Heart left ventricle (tissue), 16 donors: ENCODE measurements around the gene MGA. TPM values are rescaled to one million over a fixed set of nuclear protein-coding genes. Genes with fewer than 3 reads are reported as not detected.
A peak's percentile ranks its signal among the peaks of the same experiment; 100 is the strongest.

Experiments
- ATAC-seq, 4 donors: fragments of 200-7000 bp; cut with Tn5 transposase; one replicate each; pipeline ENCODE4 v1.9.1; 2020 to 2022; ENCODE audit warnings: moderate library complexity in 4 of 4, mild to moderate bottlenecking in 3 of 4, moderate number of reproducible peaks in 1 of 4
- DNase-seq, 5 donors: peaks; one replicate each; pipeline ENCODE4 v3.0.0-alpha.2; 2020
- H3K27ac ChIP-seq, 12 donors: fragments of 200-600 bp; sonication (generic) in 4 of 12; one replicate each; pipeline versions ENCODE4 v1.5.0 to v1.8.0; 2016 to 2022; ENCODE audit warnings: mild to moderate bottlenecking in 2 of 12
- H3K27me3 ChIP-seq, 9 donors: fragments of 200-600 bp; sonication (generic) in 2 of 9; one replicate each; pipeline versions ENCODE4 v1.5.1 to v1.8.0; 2016 to 2022; ENCODE audit warnings: mild to moderate bottlenecking in 3 of 9
- H3K36me3 ChIP-seq, 9 donors: fragments of 200-600 bp; sonication (generic) in 2 of 9; one replicate each; pipeline versions ENCODE4 v1.5.0 to v1.8.0; 2018 to 2022; ENCODE audit warnings: mild to moderate bottlenecking in 2 of 9
- H3K4me1 ChIP-seq, 12 donors: fragments of 200-600 bp; sonication (generic) in 4 of 12; one replicate each; pipeline versions ENCODE4 v1.5.0 to v1.8.0; 2016 to 2022; ENCODE audit warnings: mild to moderate bottlenecking in 3 of 12
- H3K4me3 ChIP-seq, 12 donors: fragments of 200-600 bp; sonication (generic) in 4 of 12; one replicate each; pipeline versions ENCODE4 v1.5.0 to v1.8.0; 2017 to 2022; ENCODE audit warnings: mild to moderate bottlenecking in 9 of 12, moderate library complexity in 4 of 12
- H3K9me3 ChIP-seq, 12 donors: fragments of 200-600 bp; sonication (generic) in 4 of 12; one replicate each; pipeline versions ENCODE4 v1.5.0 to v1.8.0; 2016 to 2022; ENCODE audit warnings: mild to moderate bottlenecking in 1 of 12
- POLR2A ChIP-seq, 2 donors: fragments of 450-650 bp; IDR thresholded peaks; one replicate each; pipeline ENCODE4 v1.6.1; 2017; ENCODE audit warnings: antibody characterized with exemption in 2 of 2, mild to moderate bottlenecking in 2 of 2, moderate library complexity in 2 of 2
- WGBS, 4 donors: extraction: QIAGEN DNeasy Blood & Tissue Kit in 2 of 4; methylation state at CpG; one replicate each; pipeline versions ENCODE4 v1.1.5 to v1.1.7; 2013 to 2018; 5-methylcytosine and 5-hydroxymethylcytosine counted together
- intact Hi-C, 10 donors: fragments of 100-400 bp; cut with DNase I; formaldehyde crosslinking; loops; one replicate each; pipeline versions ENCODE4 v1.11.1 to v1.14.2; 2022
- long read RNA-seq, 3 donors: library from polyadenylated mRNA; unstranded; transcript quantifications; one replicate each; pipeline ENCODE4 v2.0.0, GENCODE V29; 2020 to 2021
- polyA plus RNA-seq, 2 donors: library from polyadenylated mRNA; stranded (reverse); fragments of 200-250 nt; gene quantifications; one replicate each; pipeline ENCODE4 v1.2.3, GENCODE V29; 2013
- total RNA-seq, 9 donors: library from RNA; depleted of rRNA in 2 of 9; stranded (reverse); fragments of >200 nt in 2 of 9; fragmentation: NEBNext Ultra II Directional in 3 of 9; extraction: Animal tissue kit (Norgen Biotek cat#: 25700) in 3 of 9; gene quantifications; one replicate each; pipeline versions ENCODE4 v1.1.0 to v1.2.4, GENCODE V29; 2016 to 2023
- TF ChIP-seq, protein P1 (sequence below), 12 donors: fragments of 200-600 bp; sonication (generic) in 4 of 12; IDR thresholded peaks; one replicate each; pipeline versions ENCODE4 v1.5.0 to v1.8.0; 2018 to 2022; ENCODE audit warnings: antibody characterized with exemption in 12 of 12, mild to moderate bottlenecking in 5 of 12
- donor health status: ischemic (EF 13 %, LVEDD 7.1; RV severe dilation, severe dysfunction).
- donor health status: healthy with polysubstance abuse.
- donor health status: DM: no; HTN: yes; CAD: no.
- donor health status: DM: no; HTN: no; CAD: no.
- donor health status: ischemic (EF 25% LVEDD 6.9; RV normal size, moderate dysfunction).
- donor health status: ischemic (EF 25% LVEDD 5.7; RV mildly dilated, moderate dysfunction).
- donor health status: healthy.
- donor health status: DM: yes; HTN: yes; CAD: no.
- donor health status: ischemic (EF 35%, LVEDD 5.7; RV mildly dilated, moderate dysfunction).
- donor health status: nonischemic (EF 11% LVEDD 7.7; RV severe dilation, severe dysfunction).
- donor health status: DM: yes; HTN: yes; CAD: no.
- donor health status: PGD.
- donor health status: ischemic (EF 29% LVEDD 5.4; RV normal size, mild dysfunction).
- donor health status: nonischemic (EF 23%, LVEDD 6.1; RV moderate dilation, normal function).

Gene MGA
- 10 to 100 TPM; 23.1 to 58.7 (median 37.2) TPM for total RNA-seq
- 1 to 10 TPM; 5.3 to 5.5 TPM for polyA plus RNA-seq
- long read RNA-seq, donor 1, partial matches to known transcripts, result 3 of 9 reads
- long read RNA-seq, donor 1, other reads (novel, unspliced or antisense), result 4 of 9 reads
- long read RNA-seq, donor 2, transcript MGA-208 (9 exons, 3,439 nt), result major isoform, 10 of 47 reads
- long read RNA-seq, donor 2, partial matches to known transcripts, result 15 of 47 reads
- long read RNA-seq, donor 2, other reads (novel, unspliced or antisense), result 20 of 47 reads
- long read RNA-seq, donor 3, partial matches to known transcripts, result 6 of 14 reads
- long read RNA-seq, donor 3, other reads (novel, unspliced or antisense), result 4 of 14 reads

DNA sequence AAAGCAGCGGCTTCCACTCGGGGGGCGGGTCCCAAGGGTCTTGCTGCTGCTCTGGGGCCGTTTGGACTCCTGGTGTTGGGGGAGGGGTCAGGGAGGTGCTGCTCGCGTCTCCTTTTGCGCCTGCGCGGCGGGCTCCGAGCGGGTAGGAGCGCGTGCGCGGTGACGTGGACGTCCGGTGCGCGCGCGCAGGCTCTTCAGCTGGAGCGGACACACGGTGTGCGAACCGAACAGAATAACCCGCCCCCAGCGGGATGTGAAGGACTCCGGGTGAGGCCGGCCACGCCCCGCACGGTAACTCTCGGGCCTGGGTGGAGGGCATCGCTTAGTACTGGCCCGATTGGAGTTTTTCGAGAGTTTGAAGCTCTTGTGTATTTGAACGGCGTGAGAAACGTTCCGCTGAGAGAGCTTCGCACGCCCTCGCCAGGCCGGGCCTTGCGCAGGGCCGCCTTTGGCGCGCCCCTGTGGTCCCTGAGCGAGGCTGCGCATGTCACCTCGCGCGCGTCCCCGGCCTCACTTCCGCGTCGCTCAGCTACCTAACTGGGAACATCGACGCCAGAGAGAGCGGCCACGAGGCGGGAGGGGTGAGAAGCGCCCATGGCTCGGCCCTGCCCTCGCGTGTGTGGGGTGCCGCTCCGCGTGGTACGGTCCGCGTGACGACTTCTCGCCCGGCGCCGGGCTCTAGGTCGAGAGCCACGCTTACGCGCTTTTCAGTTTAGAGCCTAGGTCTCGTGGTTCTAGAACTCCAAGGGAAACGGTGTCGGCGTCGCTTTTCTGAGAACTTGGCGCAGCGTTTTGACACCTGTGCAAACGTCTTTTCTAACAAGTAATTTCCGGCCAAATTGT, at the start of gene MGA:
MGA (plus strand) TSS at position 171 of the 843 bp plus-strand sequence.
- Histone ChIP-seq H3K4me1 (peaks cover 0 to 58% (median 24%) of the 10 kb centered on the region in 12 donors), H3K27ac (peak within 1 kb of the TSS; percentile 45 to 92 (median 78)), H3K9me3 (no peaks in the 10 kb centered on the region), H3K27me3 (no peaks in the 10 kb centered on the region), H3K4me3 (peak within 1 kb of the TSS; percentile 34 to 77 (median 64)), H3K36me3 (no peaks in the 10 kb centered on the region)
- intact Hi-C loops, result loop anchor here in 3 of 10 donors (5.0 to 10.0 kb wide), 3 partner anchors 38 to 56 kb away; no protein-coding TSS in a partner anchor
- DNase-seq (peak; percentile 91 to 96 (median 93)), ATAC-seq (peak; percentile 92 to 95 (median 94))
- 1 to 3% (median 2%) methylated on average over 39 to 93 of the region's 93 CpGs for WGBS, 4 donors
- peak in 1 of 2 donors; percentile 53 for TF ChIP-seq POLR2A (IDR thresholded peaks at IDR 0.05)
- TF ChIP-seq, protein P1, sequence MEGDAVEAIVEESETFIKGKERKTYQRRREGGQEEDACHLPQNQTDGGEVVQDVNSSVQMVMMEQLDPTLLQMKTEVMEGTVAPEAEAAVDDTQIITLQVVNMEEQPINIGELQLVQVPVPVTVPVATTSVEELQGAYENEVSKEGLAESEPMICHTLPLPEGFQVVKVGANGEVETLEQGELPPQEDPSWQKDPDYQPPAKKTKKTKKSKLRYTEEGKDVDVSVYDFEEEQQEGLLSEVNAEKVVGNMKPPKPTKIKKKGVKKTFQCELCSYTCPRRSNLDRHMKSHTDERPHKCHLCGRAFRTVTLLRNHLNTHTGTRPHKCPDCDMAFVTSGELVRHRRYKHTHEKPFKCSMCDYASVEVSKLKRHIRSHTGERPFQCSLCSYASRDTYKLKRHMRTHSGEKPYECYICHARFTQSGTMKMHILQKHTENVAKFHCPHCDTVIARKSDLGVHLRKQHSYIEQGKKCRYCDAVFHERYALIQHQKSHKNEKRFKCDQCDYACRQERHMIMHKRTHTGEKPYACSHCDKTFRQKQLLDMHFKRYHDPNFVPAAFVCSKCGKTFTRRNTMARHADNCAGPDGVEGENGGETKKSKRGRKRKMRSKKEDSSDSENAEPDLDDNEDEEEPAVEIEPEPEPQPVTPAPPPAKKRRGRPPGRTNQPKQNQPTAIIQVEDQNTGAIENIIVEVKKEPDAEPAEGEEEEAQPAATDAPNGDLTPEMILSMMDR (IDR thresholded peaks at IDR 0.05), result peak in 4 of 12 donors; percentile 14 to 43 (median 31)

DNA sequence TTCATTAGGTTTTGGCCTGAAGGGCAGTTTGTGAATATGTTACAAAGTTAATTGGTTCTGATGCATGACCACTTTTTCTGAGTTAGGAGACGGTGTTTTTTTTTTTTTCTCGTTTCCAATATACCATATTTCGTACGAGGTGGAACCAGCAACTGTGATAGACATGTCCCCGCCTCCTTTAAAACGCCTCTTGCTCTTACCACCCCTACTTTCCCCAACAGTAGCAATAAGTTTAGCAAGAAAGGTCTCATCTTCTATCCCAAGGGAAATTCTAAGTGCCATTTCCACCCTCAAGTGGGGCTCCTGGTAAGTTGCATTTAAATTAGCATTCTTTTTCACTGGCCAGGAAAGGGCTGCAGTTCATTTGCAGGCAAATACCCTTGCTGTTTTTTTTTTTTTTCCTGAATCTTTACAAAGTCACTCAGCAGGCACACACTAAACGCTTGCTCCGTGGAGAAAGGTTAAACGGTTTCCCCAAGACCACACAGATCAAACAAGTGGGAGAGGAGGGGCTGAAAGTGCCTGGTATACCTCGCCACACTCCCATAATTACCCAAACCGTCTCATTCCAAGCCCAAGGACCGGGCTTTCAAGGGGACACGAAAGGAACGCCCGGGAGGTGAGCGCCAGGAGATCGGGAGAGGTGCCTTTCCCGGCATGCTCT, 39.5 kb upstream of the MGA start:
- Histone ChIP-seq H3K27ac (peak overlapping the region; percentile 5 to 90 (median 66)), H3K9me3 (peaks cover 0 to 15% (median 3%) of the 10 kb centered on the region in 12 donors), H3K4me3 (peak overlapping the region; percentile 34 to 71 (median 56)), H3K36me3 (no peaks in the 10 kb centered on the region), H3K4me1 (peaks cover 0 to 19% (median 11%) of the 10 kb centered on the region in 12 donors), H3K27me3 (no peaks in the 10 kb centered on the region)
- ATAC-seq (no peak), DNase-seq (no peak)
- intact Hi-C loops, result loop anchor here in 1 of 10 donors (5.0 kb wide), 1 partner anchor 42 kb away; the partner anchor contains the start of gene MGA
- 21 to 28% (median 22%) methylated on average over 18 of the region's 18 CpGs for WGBS, 4 donors
- TF ChIP-seq, protein P1 (IDR thresholded peaks at IDR 0.05), result no peak
- no peak for TF ChIP-seq POLR2A (IDR thresholded peaks at IDR 0.05)

DNA sequence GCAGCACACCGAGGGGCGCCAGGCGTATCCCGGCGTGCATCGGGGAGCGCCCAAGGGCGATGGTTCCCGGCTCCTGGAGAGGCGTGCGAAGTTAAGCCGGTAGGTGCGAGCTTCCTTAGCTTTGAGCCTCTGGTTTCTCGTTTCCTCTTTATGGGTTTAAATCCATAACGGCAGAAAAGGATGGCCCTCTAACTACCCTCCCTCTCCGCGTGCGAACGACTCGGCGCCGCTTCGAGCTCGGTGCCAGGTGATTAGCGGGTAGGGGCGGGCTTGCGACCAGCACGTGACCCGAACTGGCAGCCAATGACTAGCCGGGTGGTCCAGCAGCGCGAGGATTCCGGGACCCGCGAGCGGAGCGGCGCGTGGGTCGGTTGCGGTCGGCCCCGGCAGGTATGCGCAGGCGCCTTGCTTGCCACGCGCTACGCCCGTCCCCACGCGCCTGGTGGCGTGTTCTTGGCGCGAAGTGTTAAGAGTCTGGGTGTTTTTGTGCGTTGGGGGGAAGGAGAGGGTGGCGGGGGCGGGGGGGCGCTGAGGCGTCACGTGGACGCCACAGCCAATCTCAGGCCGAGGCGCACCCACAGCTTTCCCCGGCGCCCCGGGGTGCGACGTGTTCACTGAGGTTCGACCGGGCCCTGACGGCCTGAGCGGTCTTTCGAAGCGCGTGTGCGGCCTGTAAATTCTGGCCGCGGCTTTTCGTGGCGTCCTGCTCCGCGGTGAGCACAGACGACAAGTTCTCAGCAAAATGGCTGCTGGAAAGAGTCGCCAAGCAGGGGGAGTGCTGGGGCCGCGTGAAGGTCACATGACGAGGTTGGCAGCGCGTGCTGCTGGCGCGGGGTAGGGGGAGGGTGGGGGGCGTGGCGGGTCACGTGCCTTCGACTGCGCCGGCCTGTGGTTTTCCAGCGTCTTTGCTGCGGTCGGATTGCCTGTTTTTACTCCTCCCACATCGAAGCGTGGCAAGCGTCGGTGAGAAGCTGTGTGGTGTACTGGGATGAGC, 38.7 kb upstream of the MGA start:
- H3K27me3 ChIP-seq, result no peaks in the 10 kb centered on the region
- TF ChIP-seq POLR2A (IDR thresholded peaks at IDR 0.05), result peak in 1 of 2 donors; percentile 20
- TF ChIP-seq, protein P1 (IDR thresholded peaks at IDR 0.05), result no peak
- peaks cover 0 to 19% (median 11%) of the 10 kb centered on the region in 12 donors for H3K4me1 ChIP-seq
- DNase-seq, result peak; percentile 78 to 88 (median 82)
- ATAC-seq, result peak; percentile 68 to 91 (median 88)
- H3K36me3 ChIP-seq, result no peaks in the 10 kb centered on the region
- H3K9me3 ChIP-seq, result peaks cover 0 to 15% (median 3%) of the 10 kb centered on the region in 12 donors
- H3K4me3 ChIP-seq, result peak overlapping the region; percentile 34 to 71 (median 56)
- intact Hi-C loops, result loop anchor here in 1 of 10 donors (5.0 kb wide), 1 partner anchor 41 kb away; the partner anchor contains the start of gene MGA
- WGBS, 4 donors, result 1 to 3% (median 2%) methylated on average over 41 to 104 of the region's 104 CpGs
- peak overlapping the region; percentile 5 to 90 (median 66) for H3K27ac ChIP-seq
